PFSK-1 (cell line): ENCODE results near the gene HGFAC.

Experiments
- FOXP2 ChIP-seq: optimal IDR thresholded peaks from 2 replicates; pipeline ENCODE3; 2011; ENCODE audit warnings: borderline replicate concordance, control low read depth, inconsistent platforms; ENCODE audit not compliant: insufficient read depth; ENCODE audit errors: extremely low read length, extremely low read depth
- POLR2AphosphoS5 ChIP-seq: IDR thresholded peaks from 2 replicates; pipeline ENCODE4 v1.6.1; 2012; ENCODE audit warnings: low read depth, mild to moderate bottlenecking, control low read depth, low read length, moderate library complexity
- REST ChIP-seq, 2 experiments: IDR thresholded peaks; 2 replicates each; pipeline versions ENCODE4 v1.6.1 to v1.8.0; 2011 to 2012; ENCODE audit warnings: low read depth in 2 of 2, low read length in 2 of 2, control low read depth in 1 of 2, inconsistent platforms in 1 of 2, mild to moderate bottlenecking in 1 of 2, moderate library complexity in 1 of 2; ENCODE audit not compliant: insufficient read depth in 1 of 2
- SIN3A ChIP-seq: IDR thresholded peaks from 2 replicates; pipeline ENCODE4 v1.6.1; 2012; ENCODE audit warnings: mild to moderate bottlenecking, low read length, moderate library complexity, borderline replicate concordance; ENCODE audit not compliant: insufficient read depth
- TAF1 ChIP-seq: IDR thresholded peaks from 2 replicates; pipeline ENCODE4 v1.6.1; 2012; ENCODE audit warnings: low read length, control low read depth, borderline replicate concordance; ENCODE audit not compliant: insufficient read depth

HGFAC gene

GRCh38 chr4:3480528-3481112, 38.9 kb downstream of the HGFAC start:
- TF ChIP-seq POLR2AphosphoS5 (no peak), FOXP2 (no peak), SIN3A (no peak), REST (IDR thresholded peaks at IDR 0.05; ENCODE audit: insufficient read depth in 1 of 2, low read depth in 2 of 2, low read length in 2 of 2) (no peak), TAF1 (no peak)

- TF ChIP-seq FOXP2 (no peak), POLR2AphosphoS5 (no peak), REST (IDR thresholded peaks at IDR 0.05; ENCODE audit: insufficient read depth in 1 of 2, low read depth in 2 of 2, low read length in 2 of 2) (no peak), TAF1 (no peak), SIN3A (no peak)
Observed at GRCh38 chr4:3481113-3481531, 39.4 kb downstream of the HGFAC start.

- TF ChIP-seq FOXP2 = no peak
- no peak for TF ChIP-seq REST (IDR thresholded peaks at IDR 0.05; ENCODE audit: insufficient read depth in 1 of 2, low read depth in 2 of 2, low read length in 2 of 2)
- no peak for TF ChIP-seq POLR2AphosphoS5
- no peak for TF ChIP-seq TAF1
- no peak for TF ChIP-seq SIN3A
Observed at GRCh38 chr4:3481783-3482393, 40.1 kb downstream of the HGFAC start.

- TF ChIP-seq SIN3A (no peak), FOXP2 (no peak), TAF1 (no peak), POLR2AphosphoS5 (no peak), REST (IDR thresholded peaks at IDR 0.05; ENCODE audit: insufficient read depth in 1 of 2, low read depth in 2 of 2, low read length in 2 of 2) (no peak)
Observed at GRCh38 chr4:3482707-3483106, 40.9 kb downstream of the HGFAC start.
